Hepatocyte (in vitro differentiated cells): ENCODE results near the gene ZNF445. TPM values are rescaled to one million over a fixed set of nuclear protein-coding genes. Genes with fewer than 3 reads are reported as not detected.

ENCODE experiments used
- DNase-seq: peaks from one replicate; pipeline ENCODE4 v3.0.0-alpha.2; 2016; ENCODE audit warnings: low spot score
- H2AFZ ChIP-seq: fragments of 200-600 bp; sonication (generic); 2 replicates; pipeline ENCODE4 v1.6.0; 2016; ENCODE audit warnings: antibody characterized with exemption, mild to moderate bottlenecking
- H3K27ac ChIP-seq: fragments of 200-600 bp; sonication (generic); 2 replicates; pipeline ENCODE4 v1.5.1; 2016; ENCODE audit warnings: mild to moderate bottlenecking
- H3K27me3 ChIP-seq: fragments of 200-600 bp; sonication (generic); 2 replicates; pipeline ENCODE4 v1.6.1; 2016
- H3K36me3 ChIP-seq: fragments of 200-600 bp; sonication (generic); replicated peaks from 2 replicates; pipeline ENCODE4 v1.5.1; 2016; ENCODE audit warnings: low read depth; ENCODE audit not compliant: insufficient read depth
- H3K4me1 ChIP-seq: fragments of 200-600 bp; sonication (generic); 2 replicates; pipeline ENCODE4 v1.5.1; 2016; ENCODE audit warnings: mild to moderate bottlenecking, moderate library complexity; ENCODE audit not compliant: insufficient read depth
- H3K4me2 ChIP-seq: fragments of 200-600 bp; sonication (generic); 2 replicates; pipeline ENCODE4 v1.6.0; 2016
- H3K4me3 ChIP-seq: fragments of 200-600 bp; sonication (generic); 2 replicates; pipeline ENCODE4 v1.5.1; 2016; ENCODE audit warnings: mild to moderate bottlenecking
- H3K79me2 ChIP-seq: fragments of 200-600 bp; sonication (generic); 2 replicates; pipeline ENCODE4 v1.6.0; 2017; ENCODE audit warnings: mild to moderate bottlenecking
- H3K9me2 ChIP-seq: fragments of 200-600 bp; sonication (generic); replicated peaks from 2 replicates; pipeline ENCODE4 v1.6.0; 2017; ENCODE audit warnings: mild to moderate bottlenecking; ENCODE audit not compliant: insufficient read depth
- H3K9me3 ChIP-seq: fragments of 200-600 bp; sonication (generic); 2 replicates; pipeline ENCODE4 v1.5.1; 2016; ENCODE audit warnings: low read depth, mild to moderate bottlenecking
- H4K20me1 ChIP-seq: fragments of 200-600 bp; sonication (generic); 2 replicates; pipeline ENCODE4 v1.6.0; 2016; ENCODE audit warnings: mild to moderate bottlenecking; ENCODE audit not compliant: insufficient read depth, poor library complexity, severe bottlenecking
- CTCF ChIP-seq: fragments of 200-600 bp; sonication (generic); IDR thresholded peaks from 2 replicates; pipeline ENCODE4 v1.5.1; 2016; ENCODE audit warnings: antibody characterized with exemption, mild to moderate bottlenecking; ENCODE audit not compliant: poor library complexity
- EZH2 ChIP-seq: fragments of 200-600 bp; sonication (generic); IDR thresholded peaks from 2 replicates; pipeline ENCODE4 v1.6.1; 2016; ENCODE audit warnings: antibody characterized with exemption, mild to moderate bottlenecking, borderline replicate concordance
- EZH2phosphoT487 ChIP-seq: fragments of 200-600 bp; sonication (generic); IDR thresholded peaks from one replicate; pipeline ENCODE4 v1.6.1; 2018; ENCODE audit warnings: antibody characterized with exemption, mild to moderate bottlenecking, low read depth, moderate library complexity; ENCODE audit not compliant: unreplicated experiment, severe bottlenecking
- WGBS: methylation state at CpG from one replicate; pipeline ENCODE4 v1.1.6; 2016; ENCODE audit warnings: low lambda C conversion rate; ENCODE audit errors: missing lambda C conversion rate; 5-methylcytosine and 5-hydroxymethylcytosine counted together
- polyA plus RNA-seq: library from polyadenylated mRNA; unstranded; fragments of >200 nt; fragmentation: Nextera tagmentation; extraction: Ambion mirVana; gene quantifications from 2 replicates; pipeline ENCODE4 v1.2.1, GENCODE V29; 2016
- total RNA-seq: library from RNA; depleted of rRNA; stranded (reverse); fragments of >200 nt; gene quantifications from 2 replicates; pipeline ENCODE4 v1.2.3, GENCODE V29; 2014

ZNF445 gene
- 10.5 and 14.7 TPM in 2 replicates for total RNA-seq
- polyA plus RNA-seq = 6.1 and 6.4 TPM in 2 replicates

GRCh38 chr3:44477312-44478030 lies at the start of gene ZNF445:
Gene ZNF445, minus strand, starts transcription at chr3:44477670. Its CDS starts 22,121 bp downstream, at chr3:44455549.
- no peak for TF ChIP-seq EZH2
- TF ChIP-seq EZH2phosphoT487 = no peak
- TF ChIP-seq CTCF = no peak
- Histone ChIP-seq H3K27me3 (no peaks in the 10 kb centered on the region), H3K79me2 (peaks cover 47% of the 10 kb centered on the region), H3K9me2 (no peaks in the 10 kb centered on the region), H4K20me1 (no peaks in the 10 kb centered on the region), H3K4me3 (peak within 1 kb of the TSS; percentile 73), H3K36me3 (no peaks in the 10 kb centered on the region), H3K9me3 (no peaks in the 10 kb centered on the region), H3K4me1 (peaks cover 10% of the 10 kb centered on the region), H3K27ac (peak within 1 kb of the TSS; percentile 68), H3K4me2 (peak within 1 kb of the TSS; percentile 86), H2AFZ (peak within 1 kb of the TSS; percentile 89)
- DNase-seq = peak; percentile 92
- WGBS = 3% methylated on average over 16 of the region's 69 CpGs

- no peaks in the 10 kb centered on the region for H3K27me3 ChIP-seq
- WGBS = 78% methylated on average over 5 of the region's 5 CpGs
- no peaks in the 10 kb centered on the region for H4K20me1 ChIP-seq
- H3K27ac ChIP-seq = no peak overlapping the region
- no peak overlapping the region for H3K4me3 ChIP-seq
- H3K4me1 ChIP-seq = no peaks in the 10 kb centered on the region
- TF ChIP-seq EZH2phosphoT487 (no peak), EZH2 (no peak), CTCF (no peak)
- H3K9me2 ChIP-seq = no peaks in the 10 kb centered on the region
- H3K79me2 ChIP-seq = no peaks in the 10 kb centered on the region
- H2AFZ ChIP-seq = no peak overlapping the region
- H3K9me3 ChIP-seq = no peaks in the 10 kb centered on the region
- DNase-seq = no peak
- no peaks in the 10 kb centered on the region for H3K36me3 ChIP-seq
- no peak overlapping the region for H3K4me2 ChIP-seq
Measured at GRCh38 chr3:44525060-44525459, 47.6 kb upstream of the ZNF445 start.

- no peaks in the 10 kb centered on the region for H3K9me2 ChIP-seq
- H3K36me3 ChIP-seq = no peaks in the 10 kb centered on the region
- TF ChIP-seq CTCF (no peak), EZH2phosphoT487 (no peak), EZH2 (no peak)
- no peak for DNase-seq
- H3K79me2 ChIP-seq = no peaks in the 10 kb centered on the region
- no peak overlapping the region for H3K4me2 ChIP-seq
- no peak overlapping the region for H2AFZ ChIP-seq
- no peaks in the 10 kb centered on the region for H3K27me3 ChIP-seq
- WGBS = 20% methylated on average over 7 of the region's 7 CpGs
- no peak overlapping the region for H3K27ac ChIP-seq
- H3K9me3 ChIP-seq = no peaks in the 10 kb centered on the region
- H4K20me1 ChIP-seq = no peaks in the 10 kb centered on the region
- H3K4me1 ChIP-seq = no peaks in the 10 kb centered on the region
- no peak overlapping the region for H3K4me3 ChIP-seq
Measured at GRCh38 chr3:44522494-44522933, 45.0 kb upstream of the ZNF445 start.
